Osteocyte (in vitro differentiated cells): Measurements from ENCODE around the gene RAB31. TPM values are rescaled to one million over a fixed set of nuclear protein-coding genes. Genes with fewer than 3 reads are reported as not detected.
A peak's percentile ranks its signal among the peaks of the same experiment; 100 is the strongest.

ENCODE experiments used
- DNase-seq: peaks from one replicate; pipeline ENCODE4 v3.0.0; 2021; ENCODE audit warnings: mixed read lengths; ENCODE audit not compliant: unreplicated experiment; ENCODE audit errors: extremely low spot score
- H3K27ac Mint-ChIP-seq: one replicate; pipeline ENCODE4 v1.8.0; 2021; ENCODE audit warnings: mild to moderate bottlenecking, mixed read lengths; ENCODE audit not compliant: unreplicated experiment
- H3K27me3 Mint-ChIP-seq: one replicate; pipeline ENCODE4 v1.8.0; 2021; ENCODE audit warnings: mixed read lengths; ENCODE audit not compliant: unreplicated experiment
- H3K36me3 Mint-ChIP-seq: one replicate; pipeline ENCODE4 v1.8.0; 2021; ENCODE audit warnings: mixed read lengths; ENCODE audit not compliant: unreplicated experiment
- H3K4me1 Mint-ChIP-seq: one replicate; pipeline ENCODE4 v1.8.0; 2021; ENCODE audit warnings: mixed read lengths; ENCODE audit not compliant: unreplicated experiment
- H3K4me3 Mint-ChIP-seq: one replicate; pipeline ENCODE4 v1.8.0; 2021; ENCODE audit warnings: mild to moderate bottlenecking, moderate library complexity, mixed read lengths; ENCODE audit not compliant: unreplicated experiment
- H3K9me3 Mint-ChIP-seq: one replicate; pipeline ENCODE4 v1.8.0; 2021; ENCODE audit warnings: mixed read lengths; ENCODE audit not compliant: unreplicated experiment
- total RNA-seq: library from RNA; stranded (reverse); gene quantifications from 2 replicates; pipeline ENCODE4 v1.2.1, GENCODE V29; 2021
- TF ChIP-seq, protein P1 (sequence below): fragments of 200-600 bp; sonication (generic); IDR thresholded peaks from 2 replicates; pipeline ENCODE4 v1.5.0; 2021; ENCODE audit warnings: antibody characterized with exemption, mild to moderate bottlenecking, moderate library complexity

Gene RAB31
- total RNA-seq, 1 donor from 2014 or later, result 90.8 TPM

DNA sequence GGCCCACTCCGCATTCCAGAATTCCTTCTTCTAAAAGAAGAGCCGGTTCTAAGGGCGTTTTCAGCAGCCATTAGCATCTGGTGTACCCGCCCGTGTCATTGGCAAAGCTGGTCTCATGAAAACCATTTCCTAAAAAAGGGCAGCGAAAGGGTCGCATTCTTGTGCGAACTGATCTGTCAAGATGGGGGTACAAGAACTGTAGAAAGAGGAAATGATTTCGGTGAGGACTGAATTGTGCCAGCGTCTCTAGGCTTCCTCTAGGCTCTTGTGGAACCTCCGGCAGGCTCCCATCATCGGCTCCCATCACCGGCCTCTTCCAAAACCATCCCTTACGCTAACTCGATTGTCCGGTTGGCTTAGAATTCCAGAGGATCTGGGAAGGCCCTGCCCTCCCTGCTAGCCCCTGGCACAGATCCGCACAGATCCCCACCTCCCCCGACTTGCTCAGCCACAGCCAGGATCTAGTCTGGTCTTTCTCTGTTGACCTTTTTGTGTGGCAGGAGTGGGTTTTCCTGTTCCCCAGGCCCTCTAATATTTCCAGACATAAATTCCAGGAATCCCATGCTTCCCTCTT, 1.3 kb downstream of the RAB31 start:
- Mint-ChIP-seq H3K9me3 (no peaks in the 10 kb centered on the region), H3K27me3 (no peaks in the 10 kb centered on the region), H3K4me1 (peaks cover 76% of the 10 kb centered on the region), H3K36me3 (no peaks in the 10 kb centered on the region), H3K27ac (peak overlapping the region; percentile 91), H3K4me3 (peak overlapping the region; percentile 91)
- TF ChIP-seq, protein P1, sequence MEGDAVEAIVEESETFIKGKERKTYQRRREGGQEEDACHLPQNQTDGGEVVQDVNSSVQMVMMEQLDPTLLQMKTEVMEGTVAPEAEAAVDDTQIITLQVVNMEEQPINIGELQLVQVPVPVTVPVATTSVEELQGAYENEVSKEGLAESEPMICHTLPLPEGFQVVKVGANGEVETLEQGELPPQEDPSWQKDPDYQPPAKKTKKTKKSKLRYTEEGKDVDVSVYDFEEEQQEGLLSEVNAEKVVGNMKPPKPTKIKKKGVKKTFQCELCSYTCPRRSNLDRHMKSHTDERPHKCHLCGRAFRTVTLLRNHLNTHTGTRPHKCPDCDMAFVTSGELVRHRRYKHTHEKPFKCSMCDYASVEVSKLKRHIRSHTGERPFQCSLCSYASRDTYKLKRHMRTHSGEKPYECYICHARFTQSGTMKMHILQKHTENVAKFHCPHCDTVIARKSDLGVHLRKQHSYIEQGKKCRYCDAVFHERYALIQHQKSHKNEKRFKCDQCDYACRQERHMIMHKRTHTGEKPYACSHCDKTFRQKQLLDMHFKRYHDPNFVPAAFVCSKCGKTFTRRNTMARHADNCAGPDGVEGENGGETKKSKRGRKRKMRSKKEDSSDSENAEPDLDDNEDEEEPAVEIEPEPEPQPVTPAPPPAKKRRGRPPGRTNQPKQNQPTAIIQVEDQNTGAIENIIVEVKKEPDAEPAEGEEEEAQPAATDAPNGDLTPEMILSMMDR, result no peak
- DNase-seq, result no peak

DNA sequence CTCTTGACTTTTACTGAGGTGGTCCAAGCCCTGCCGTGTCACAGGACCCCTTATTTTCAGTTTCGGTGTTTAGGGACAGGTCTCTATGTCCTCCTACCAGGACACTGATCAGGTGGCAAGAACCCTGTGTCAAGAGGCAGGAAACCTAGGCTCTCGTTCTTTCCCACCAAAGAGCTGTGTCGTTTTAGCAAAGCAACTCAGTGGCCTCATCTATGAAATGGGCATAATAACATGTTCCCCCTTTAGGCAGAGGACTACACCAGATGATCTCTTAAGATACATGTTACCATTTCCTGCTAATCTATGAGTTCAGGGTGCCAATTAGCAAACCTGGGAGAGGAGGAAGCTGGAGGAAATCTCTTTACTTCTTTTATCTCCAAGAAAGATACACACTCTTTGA, 1.9 kb downstream of the RAB31 start:
- no peak for DNase-seq
- Mint-ChIP-seq H3K36me3 (no peaks in the 10 kb centered on the region), H3K27me3 (no peaks in the 10 kb centered on the region), H3K9me3 (no peaks in the 10 kb centered on the region), H3K27ac (peak overlapping the region; percentile 91), H3K4me3 (peak overlapping the region; percentile 91), H3K4me1 (peaks cover 76% of the 10 kb centered on the region)
- TF ChIP-seq, protein P1, result no peak

DNA sequence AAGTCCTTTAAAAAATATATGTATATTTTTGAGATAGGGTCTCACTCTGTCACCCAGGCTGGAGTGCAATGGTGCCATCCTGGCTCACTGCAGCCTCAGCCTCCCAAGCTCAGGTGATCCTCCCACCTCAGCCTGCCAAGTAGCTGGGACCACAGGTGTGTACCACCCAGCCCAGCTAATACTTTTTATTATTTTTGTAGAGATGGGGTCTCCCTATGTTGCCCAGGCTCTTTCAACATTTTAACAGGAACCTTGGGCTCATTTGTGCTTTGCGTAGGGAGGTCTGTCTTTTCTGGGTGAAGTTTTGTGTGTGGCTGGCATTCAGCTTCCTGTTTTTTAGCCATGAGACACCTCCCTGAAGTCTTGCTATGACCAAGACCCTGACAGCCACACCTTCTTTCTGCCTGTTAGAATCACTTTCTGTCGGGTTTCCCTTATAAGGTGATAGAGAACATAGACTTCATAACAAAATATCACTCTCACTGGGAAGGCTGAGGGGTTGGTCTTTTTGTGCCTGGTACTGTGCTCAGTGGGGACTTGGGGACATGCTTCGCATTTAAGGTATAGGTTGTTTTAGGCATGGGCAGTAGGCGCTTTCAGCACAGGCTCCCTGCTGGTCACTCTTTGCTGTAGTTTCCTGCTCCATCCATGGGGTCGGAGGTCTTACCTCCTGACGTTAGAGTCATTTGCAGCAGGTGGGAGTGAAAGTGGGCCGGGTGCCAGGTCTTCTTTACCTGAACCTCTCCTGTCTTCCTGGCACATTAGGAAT, 3.4 kb downstream of the RAB31 start:
- Mint-ChIP-seq H3K27ac (no peak overlapping the region), H3K27me3 (no peaks in the 10 kb centered on the region)
- DNase-seq, result no peak

DNA sequence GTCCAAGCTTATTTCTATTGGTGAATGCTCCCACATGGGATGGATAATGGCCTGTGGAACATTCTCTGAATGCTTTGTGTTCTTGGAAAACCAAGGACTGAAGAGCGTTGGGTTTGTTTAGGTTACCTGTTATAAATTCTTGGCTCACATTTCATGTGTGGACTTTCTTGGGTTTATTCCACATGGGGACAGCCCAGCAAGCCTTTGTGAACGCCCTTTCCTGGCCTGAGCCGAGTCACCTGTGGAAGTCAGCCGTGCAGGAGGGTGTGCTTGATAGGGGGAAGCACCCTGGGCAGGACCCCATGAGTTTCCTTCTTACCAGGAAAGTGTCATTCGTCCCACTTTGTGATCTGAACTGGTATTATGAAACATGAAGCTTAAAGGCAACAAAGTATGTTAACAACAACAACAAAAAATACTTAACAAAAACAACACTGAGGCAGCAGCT, 4.1 kb downstream of the RAB31 start:
- no peak for DNase-seq
- Mint-ChIP-seq H3K36me3 (no peaks in the 10 kb centered on the region), H3K9me3 (no peaks in the 10 kb centered on the region), H3K27me3 (no peaks in the 10 kb centered on the region), H3K4me1 (peaks cover 62% of the 10 kb centered on the region), H3K4me3 (no peak overlapping the region), H3K27ac (peak overlapping the region; percentile 68)
- TF ChIP-seq, protein P1, result no peak

More for the DNA sequence above, 3.4 kb downstream of the RAB31 start:
- TF ChIP-seq, protein P1, result no peak
- Mint-ChIP-seq H3K36me3 (no peaks in the 10 kb centered on the region), H3K9me3 (no peaks in the 10 kb centered on the region), H3K4me1 (peaks cover 68% of the 10 kb centered on the region), H3K4me3 (no peak overlapping the region)

DNA sequence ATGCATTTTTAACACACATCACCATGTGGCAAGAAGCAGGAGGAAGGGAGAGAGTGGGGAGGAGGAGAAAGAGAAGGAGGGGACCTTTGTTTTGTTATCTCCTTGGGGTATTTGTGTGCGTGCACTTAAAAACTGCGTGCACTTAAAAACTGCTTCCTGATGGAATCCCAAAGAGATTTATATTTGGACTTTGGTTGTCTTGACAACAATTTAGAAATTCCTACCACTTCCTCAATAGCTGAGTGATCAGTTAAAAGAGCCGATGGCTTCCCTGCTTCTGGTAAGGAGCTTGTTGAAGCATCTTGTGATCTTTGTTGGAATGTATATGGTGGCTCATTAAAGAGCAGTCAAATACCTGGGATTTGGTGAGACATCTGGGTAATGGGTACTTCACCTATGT, 4.5 kb downstream of the RAB31 start:
- peaks cover 61% of the 10 kb centered on the region for H3K4me1 Mint-ChIP-seq
- DNase-seq, result no peak

More for the DNA sequence above, 4.5 kb downstream of the RAB31 start:
- H3K27ac Mint-ChIP-seq, result peak overlapping the region; percentile 68
- H3K36me3 Mint-ChIP-seq, result peaks cover 3% of the 10 kb centered on the region
- no peaks in the 10 kb centered on the region for H3K27me3 Mint-ChIP-seq
- H3K4me3 Mint-ChIP-seq, result no peak overlapping the region
- H3K9me3 Mint-ChIP-seq, result no peaks in the 10 kb centered on the region
- TF ChIP-seq, protein P1, result no peak
